ENCODE measurements around the gene SCYL3.
"Not testable (repeated sequence)": the region's sequence is repeated elsewhere in the genome, so short reads cannot be mapped to it uniquely, and the experiment has no call there.

Gene SCYL3

GRCh38 chr1:169882039-169882511 is 11.6 kb downstream of the SCYL3 start:
- H3K4me3 ChIP-seq (ENCODE audit: low read depth, low read length), result no peak overlapping the region
- no peak for TF ChIP-seq CTCF (IDR thresholded peaks at IDR 0.05; ENCODE audit: low read depth, low read length)

- TF ChIP-seq CTCF (IDR thresholded peaks at IDR 0.05; ENCODE audit: low read depth, low read length), result no peak
- H3K4me3 ChIP-seq (ENCODE audit: low read depth, low read length), result no peak overlapping the region
Observed at GRCh38 chr1:169879034-169879840, 14.5 kb downstream of the SCYL3 start.

- TF ChIP-seq CTCF (IDR thresholded peaks at IDR 0.05; ENCODE audit: low read depth, low read length), result no peak
- H3K4me3 ChIP-seq (ENCODE audit: low read depth, low read length), result no peak overlapping the region
Observed at GRCh38 chr1:169878498-169878897, 15.2 kb downstream of the SCYL3 start.

- TF ChIP-seq CTCF (IDR thresholded peaks at IDR 0.05; ENCODE audit: low read depth, low read length), result no peak
- H3K4me3 ChIP-seq (ENCODE audit: low read depth, low read length), result no peak overlapping the region
Observed at GRCh38 chr1:169877800-169878491, 15.8 kb downstream of the SCYL3 start.

- no peak for TF ChIP-seq CTCF (IDR thresholded peaks at IDR 0.05; ENCODE audit: low read depth, low read length)
- H3K4me3 ChIP-seq (ENCODE audit: low read depth, low read length), result no peak overlapping the region
Observed at GRCh38 chr1:169874229-169874628, 19.5 kb downstream of the SCYL3 start.

- TF ChIP-seq CTCF (IDR thresholded peaks at IDR 0.05; ENCODE audit: low read depth, low read length), result no peak
- H3K4me3 ChIP-seq (ENCODE audit: low read depth, low read length), result no peak overlapping the region
Observed at GRCh38 chr1:169873582-169874199, 20.0 kb downstream of the SCYL3 start.

- no peak for TF ChIP-seq CTCF (IDR thresholded peaks at IDR 0.05; ENCODE audit: low read depth, low read length)
- H3K4me3 ChIP-seq (ENCODE audit: low read depth, low read length), result no peak overlapping the region
Observed at GRCh38 chr1:169872906-169873305, 20.8 kb downstream of the SCYL3 start.

GRCh38 chr1:169871988-169872387 is 21.7 kb downstream of the SCYL3 start:
- not testable (repeated sequence) for H3K4me3 ChIP-seq (ENCODE audit: low read depth, low read length)

Data from WI38 (cell line).